ENCODE results near the gene ARSB. TPM values are rescaled to one million over a fixed set of nuclear protein-coding genes. Genes with fewer than 3 reads are reported as not detected.

Gene ARSB
- total and polyA plus RNA-seq, 9 of the 15 experiments (the other 6 are each of a cell fraction or from before 2014, with no cell fraction given), result 0.52 to 4.6 (median 2.4) TPM

DNA sequence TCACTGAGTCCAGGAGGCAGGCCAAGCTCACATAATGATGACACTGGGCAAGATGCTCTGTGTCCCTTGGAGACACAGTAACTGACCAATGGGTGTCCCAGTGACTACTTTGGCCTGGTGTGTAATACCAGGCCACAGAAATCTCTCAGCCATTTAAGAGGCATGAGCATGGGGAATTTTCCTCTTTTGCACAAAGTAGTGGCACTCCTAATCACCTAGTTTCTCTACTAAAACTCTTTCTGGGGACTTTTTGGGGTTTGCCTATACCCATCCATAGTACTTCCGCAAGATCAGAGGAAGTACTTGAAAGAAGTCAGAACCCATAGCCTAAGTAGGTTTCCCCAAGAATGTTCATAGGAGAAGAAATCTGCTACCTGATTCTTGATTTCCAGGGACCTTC, 161.9 kb downstream of the ARSB start (continued):
- TF ChIP-seq, protein P1, sequence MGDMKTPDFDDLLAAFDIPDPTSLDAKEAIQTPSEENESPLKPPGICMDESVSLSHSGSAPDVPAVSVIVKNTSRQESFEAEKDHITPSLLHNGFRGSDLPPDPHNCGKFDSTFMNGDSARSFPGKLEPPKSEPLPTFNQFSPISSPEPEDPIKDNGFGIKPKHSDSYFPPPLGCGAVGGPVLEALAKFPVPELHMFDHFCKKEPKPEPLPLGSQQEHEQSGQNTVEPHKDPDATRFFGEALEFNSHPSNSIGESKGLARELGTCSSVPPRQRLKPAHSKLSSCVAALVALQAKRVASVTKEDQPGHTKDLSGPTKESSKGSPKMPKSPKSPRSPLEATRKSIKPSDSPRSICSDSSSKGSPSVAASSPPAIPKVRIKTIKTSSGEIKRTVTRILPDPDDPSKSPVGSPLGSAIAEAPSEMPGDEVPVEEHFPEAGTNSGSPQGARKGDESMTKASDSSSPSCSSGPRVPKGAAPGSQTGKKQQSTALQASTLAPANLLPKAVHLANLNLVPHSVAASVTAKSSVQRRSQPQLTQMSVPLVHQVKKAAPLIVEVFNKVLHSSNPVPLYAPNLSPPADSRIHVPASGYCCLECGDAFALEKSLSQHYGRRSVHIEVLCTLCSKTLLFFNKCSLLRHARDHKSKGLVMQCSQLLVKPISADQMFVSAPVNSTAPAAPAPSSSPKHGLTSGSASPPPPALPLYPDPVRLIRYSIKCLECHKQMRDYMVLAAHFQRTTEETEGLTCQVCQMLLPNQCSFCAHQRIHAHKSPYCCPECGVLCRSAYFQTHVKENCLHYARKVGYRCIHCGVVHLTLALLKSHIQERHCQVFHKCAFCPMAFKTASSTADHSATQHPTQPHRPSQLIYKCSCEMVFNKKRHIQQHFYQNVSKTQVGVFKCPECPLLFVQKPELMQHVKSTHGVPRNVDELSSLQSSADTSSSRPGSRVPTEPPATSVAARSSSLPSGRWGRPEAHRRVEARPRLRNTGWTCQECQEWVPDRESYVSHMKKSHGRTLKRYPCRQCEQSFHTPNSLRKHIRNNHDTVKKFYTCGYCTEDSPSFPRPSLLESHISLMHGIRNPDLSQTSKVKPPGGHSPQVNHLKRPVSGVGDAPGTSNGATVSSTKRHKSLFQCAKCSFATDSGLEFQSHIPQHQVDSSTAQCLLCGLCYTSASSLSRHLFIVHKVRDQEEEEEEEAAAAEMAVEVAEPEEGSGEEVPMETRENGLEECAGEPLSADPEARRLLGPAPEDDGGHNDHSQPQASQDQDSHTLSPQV (IDR thresholded peaks at IDR 0.05), result no peak

GRCh38 chr5:78821536-78822021, 163.5 kb downstream of the ARSB start:
- no peak for TF ChIP-seq SAFB2 (IDR thresholded peaks at IDR 0.05; ENCODE audit: borderline replicate concordance, low read depth, low read length, severe bottlenecking)
- no peak for TF ChIP-seq FOXA1 (IDR thresholded peaks at IDR 0.05; ENCODE audit: borderline replicate concordance)
- TF ChIP-seq ARNT (IDR thresholded peaks at IDR 0.05), result no peak
- no peak for TF ChIP-seq ZNF583 (CRISPR knock-in tag; IDR thresholded peaks at IDR 0.05)
- TF ChIP-seq, protein P2, sequence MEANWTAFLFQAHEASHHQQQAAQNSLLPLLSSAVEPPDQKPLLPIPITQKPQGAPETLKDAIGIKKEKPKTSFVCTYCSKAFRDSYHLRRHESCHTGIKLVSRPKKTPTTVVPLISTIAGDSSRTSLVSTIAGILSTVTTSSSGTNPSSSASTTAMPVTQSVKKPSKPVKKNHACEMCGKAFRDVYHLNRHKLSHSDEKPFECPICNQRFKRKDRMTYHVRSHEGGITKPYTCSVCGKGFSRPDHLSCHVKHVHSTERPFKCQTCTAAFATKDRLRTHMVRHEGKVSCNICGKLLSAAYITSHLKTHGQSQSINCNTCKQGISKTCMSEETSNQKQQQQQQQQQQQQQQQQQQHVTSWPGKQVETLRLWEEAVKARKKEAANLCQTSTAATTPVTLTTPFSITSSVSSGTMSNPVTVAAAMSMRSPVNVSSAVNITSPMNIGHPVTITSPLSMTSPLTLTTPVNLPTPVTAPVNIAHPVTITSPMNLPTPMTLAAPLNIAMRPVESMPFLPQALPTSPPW (CRISPR knock-in tag; IDR thresholded peaks at IDR 0.05), result no peak
- TF ChIP-seq ZNF263 (CRISPR knock-in tag; IDR thresholded peaks at IDR 0.05; ENCODE audit: borderline replicate concordance), result no peak
- no peak for TF ChIP-seq TEAD2 (tag; IDR thresholded peaks at IDR 0.05)
- intact Hi-C loops (cut with micrococcal nuclease), result no loop called here
- H3K36me3 ChIP-seq (ENCODE audit: control insufficient read depth, insufficient read depth, low read length), result no peaks in the 10 kb centered on the region
- H3K79me2 ChIP-seq (ENCODE audit: control insufficient read depth, insufficient read depth, low read length), result no peaks in the 10 kb centered on the region
- H3K4me1 ChIP-seq (replicated peaks in 1 of 2; ENCODE audit: control insufficient read depth in 2 of 2, insufficient read depth in 2 of 2, low read length in 2 of 2), result no peaks in the 10 kb centered on the region
- in situ Hi-C loops (cut with MboI), result no loop called here
- POLR2A ChIA-PET, result no interaction called here
- no peaks in the 10 kb centered on the region for H3K9me1 ChIP-seq (ENCODE audit: control insufficient read depth, insufficient read depth, low read length)
- no peaks in the 10 kb centered on the region for H4K20me1 ChIP-seq (replicated peaks; ENCODE audit: control insufficient read depth, insufficient read depth, low read length)
- H2AFZ ChIP-seq (ENCODE audit: low read depth, low read length), result no peak overlapping the region
- BruUV-seq (replicated peaks), result no TSS peak
- DNase-seq (ENCODE audit: extremely low read depth in 1 of 4, low spot score in 3 of 4), result no peak
- no peak overlapping the region for H3K4me3 ChIP-seq
- H3K27ac ChIP-seq (ENCODE audit: extremely low read depth, low read depth, low read length), result no peak overlapping the region
- no peak overlapping the region for H3K9ac ChIP-seq (ENCODE audit: insufficient read depth in 1 of 2, low read depth in 2 of 2, low read length in 2 of 2)
- FAIRE-seq, result no peak
- no peaks in the 10 kb centered on the region for H3K9me3 ChIP-seq (replicated peaks; ENCODE audit: control insufficient read depth, insufficient read depth, low read depth, low read length)
- CTCF ChIA-PET (ENCODE audit: low intra/inter-chr PET ratio), result no interaction called here
- WGBS (ENCODE audit: insufficient coverage, low coverage, missing lambda C conversion rate), result 42% methylated on average over 2 of the region's 2 CpGs
- no peak overlapping the region for H3K4me2 ChIP-seq (ENCODE audit: insufficient read depth, low read length)
- no peak for ATAC-seq
- H3K27me3 ChIP-seq (ENCODE audit: control insufficient read depth in 2 of 2, insufficient read depth in 2 of 2, low read length in 2 of 2), result no peaks in the 10 kb centered on the region

Data from K562 (cell line).